HUES48 (cell line): Measurements from ENCODE around the gene ITPK1.

Source experiments
- H3K27ac ChIP-seq: one replicate; pipeline ENCODE4 v1.7.0; 2013; ENCODE audit warnings: low read depth, low read length, inconsistent platforms
- H3K27me3 ChIP-seq: 2 replicates; pipeline ENCODE4 v1.6.1; 2013; ENCODE audit warnings: mild to moderate bottlenecking, low read length; ENCODE audit not compliant: control insufficient read depth, insufficient read depth
- H3K36me3 ChIP-seq: 2 replicates; pipeline ENCODE4 v1.6.1; 2013; ENCODE audit warnings: low read length; ENCODE audit not compliant: control insufficient read depth, insufficient read depth
- H3K4me1 ChIP-seq: 2 replicates; pipeline ENCODE4 v1.6.1; 2013; ENCODE audit warnings: mild to moderate bottlenecking, low read length; ENCODE audit not compliant: control insufficient read depth, insufficient read depth
- H3K4me3 ChIP-seq: 2 replicates; pipeline ENCODE4 v1.5.1; 2013; ENCODE audit warnings: mild to moderate bottlenecking, low read depth, low read length
- H3K9ac ChIP-seq: 2 replicates; pipeline ENCODE4 v1.6.1; 2013; ENCODE audit warnings: mild to moderate bottlenecking, low read depth, low read length, moderate library complexity
- H3K9me3 ChIP-seq: 2 replicates; pipeline ENCODE4 v1.6.1; 2013; ENCODE audit warnings: low read length; ENCODE audit not compliant: control insufficient read depth, insufficient read depth

The ITPK1 gene

GRCh38 chr14:92962031-92962830, 153.5 kb downstream of the ITPK1 start:
- Histone ChIP-seq H3K4me1 (peaks cover 15% of the 10 kb centered on the region; the same call in 1 of the 2 replicates), H3K4me3 (no peak overlapping the region), H3K9me3 (no peaks in the 10 kb centered on the region), H3K9ac (no peak overlapping the region), H3K36me3 (peaks cover 45% of the 10 kb centered on the region), H3K27ac (no peak overlapping the region), H3K27me3 (no peaks in the 10 kb centered on the region)

GRCh38 chr14:92961567-92961855, 154.2 kb downstream of the ITPK1 start:
- no peaks in the 10 kb centered on the region for H3K27me3 ChIP-seq
- peaks cover 52% of the 10 kb centered on the region for H3K36me3 ChIP-seq

GRCh38 chr14:92960706-92961566, 154.8 kb downstream of the ITPK1 start:
- Histone ChIP-seq H3K4me3 (no peak overlapping the region), H3K9me3 (no peaks in the 10 kb centered on the region), H3K27me3 (no peaks in the 10 kb centered on the region), H3K4me1 (peaks cover 15% of the 10 kb centered on the region; the same call in 1 of the 2 replicates), H3K27ac (no peak overlapping the region), H3K36me3 (peaks cover 57% of the 10 kb centered on the region), H3K9ac (no peak overlapping the region)

More at GRCh38 chr14:92961567-92961855, 154.2 kb downstream of the ITPK1 start:
- H3K27ac ChIP-seq, result no peak overlapping the region
- no peak overlapping the region for H3K9ac ChIP-seq
- no peak overlapping the region for H3K4me3 ChIP-seq
- peaks cover 15% of the 10 kb centered on the region; the same call in 1 of the 2 replicates for H3K4me1 ChIP-seq
- no peaks in the 10 kb centered on the region for H3K9me3 ChIP-seq

- H3K9ac ChIP-seq, result no peak overlapping the region
- no peak overlapping the region for H3K27ac ChIP-seq
- no peak overlapping the region for H3K4me3 ChIP-seq
- no peaks in the 10 kb centered on the region for H3K9me3 ChIP-seq
- no peaks in the 10 kb centered on the region for H3K27me3 ChIP-seq
- H3K4me1 ChIP-seq, result peaks cover 14% of the 10 kb centered on the region; the same call in 1 of the 2 replicates
- peaks cover 61% of the 10 kb centered on the region for H3K36me3 ChIP-seq
Observed at GRCh38 chr14:92959761-92960680, 155.7 kb downstream of the ITPK1 start.

GRCh38 chr14:92959189-92959531, 156.6 kb downstream of the ITPK1 start:
- H3K36me3 ChIP-seq, result peaks cover 66% of the 10 kb centered on the region
- no peak overlapping the region for H3K27ac ChIP-seq
- H3K4me1 ChIP-seq, result peaks cover 15% of the 10 kb centered on the region; the same call in 1 of the 2 replicates
- H3K9ac ChIP-seq, result no peak overlapping the region
- H3K27me3 ChIP-seq, result no peaks in the 10 kb centered on the region
- H3K4me3 ChIP-seq, result no peak overlapping the region
- H3K9me3 ChIP-seq, result no peaks in the 10 kb centered on the region

GRCh38 chr14:92958373-92959188, 157.1 kb downstream of the ITPK1 start:
- Histone ChIP-seq H3K9ac (no peak overlapping the region), H3K9me3 (no peaks in the 10 kb centered on the region), H3K4me1 (peaks cover 13% of the 10 kb centered on the region; the same call in 1 of the 2 replicates), H3K4me3 (no peak overlapping the region), H3K27ac (no peak overlapping the region), H3K36me3 (peaks cover 66% of the 10 kb centered on the region), H3K27me3 (no peaks in the 10 kb centered on the region)

- 0 out of 2 replicates have a peak, but pooled peaks cover 5% of the 10 kb centered on the region for H3K4me1 ChIP-seq
- no peaks in the 10 kb centered on the region for H3K27me3 ChIP-seq
- H3K9ac ChIP-seq, result no peak overlapping the region
- no peak overlapping the region for H3K4me3 ChIP-seq
- H3K9me3 ChIP-seq, result no peaks in the 10 kb centered on the region
- H3K36me3 ChIP-seq, result peaks cover 64% of the 10 kb centered on the region
- H3K27ac ChIP-seq, result no peak overlapping the region
Observed at GRCh38 chr14:92956961-92957360, 158.8 kb downstream of the ITPK1 start.

- no peaks in the 10 kb centered on the region for H3K9me3 ChIP-seq
- no peak overlapping the region for H3K4me3 ChIP-seq
- no peak overlapping the region for H3K27ac ChIP-seq
- no peaks in the 10 kb centered on the region for H3K27me3 ChIP-seq
- H3K4me1 ChIP-seq, result 0 out of 2 replicates have a peak, but pooled peaks cover 5% of the 10 kb centered on the region
- peaks cover 62% of the 10 kb centered on the region for H3K36me3 ChIP-seq
- no peak overlapping the region for H3K9ac ChIP-seq
Observed at GRCh38 chr14:92955381-92955780, 160.3 kb downstream of the ITPK1 start.

GRCh38 chr14:92954933-92955332, 160.8 kb downstream of the ITPK1 start:
- H3K4me1 ChIP-seq, result 0 out of 2 replicates have a peak, but pooled peaks cover 5% of the 10 kb centered on the region
- no peaks in the 10 kb centered on the region for H3K27me3 ChIP-seq
- H3K9me3 ChIP-seq, result no peaks in the 10 kb centered on the region
- peaks cover 62% of the 10 kb centered on the region for H3K36me3 ChIP-seq
- H3K9ac ChIP-seq, result no peak overlapping the region
- H3K27ac ChIP-seq, result no peak overlapping the region
- H3K4me3 ChIP-seq, result no peak overlapping the region

- H3K4me3 ChIP-seq, result no peak overlapping the region
- no peak overlapping the region for H3K9ac ChIP-seq
- peaks cover 64% of the 10 kb centered on the region for H3K36me3 ChIP-seq
- no peaks in the 10 kb centered on the region for H3K27me3 ChIP-seq
- no peak overlapping the region for H3K27ac ChIP-seq
- 0 out of 2 replicates have a peak, but pooled peaks cover 5% of the 10 kb centered on the region for H3K4me1 ChIP-seq
- H3K9me3 ChIP-seq, result no peaks in the 10 kb centered on the region
Observed at GRCh38 chr14:92953526-92953925, 162.2 kb downstream of the ITPK1 start.
